Right lobe of liver (tissue), 4 donors: ENCODE measurements around the gene ZC3HAV1.

Experiments
- POLR2A ChIP-seq: fragments of 450-650 bp; IDR thresholded peaks from one replicate; pipeline ENCODE4 v1.6.1; 2017; ENCODE audit warnings: antibody characterized with exemption, mild to moderate bottlenecking
- TF ChIP-seq, protein P1 (sequence below), 4 donors: fragments of 200-600 bp in 3 of 4; fragments of 450-650 bp in 1 of 4; IDR thresholded peaks; one replicate each; pipeline versions ENCODE4 v1.5.1 to v1.8.0; 2016 to 2022; ENCODE audit warnings: antibody characterized with exemption in 4 of 4, mild to moderate bottlenecking in 2 of 4
- donor health status: DM: no; HTN: no; CAD: no.
- donor health status: DM: no; HTN: no; CAD: no.
- donor health status: DM: no; HTN: yes; CAD: no.

DNA sequence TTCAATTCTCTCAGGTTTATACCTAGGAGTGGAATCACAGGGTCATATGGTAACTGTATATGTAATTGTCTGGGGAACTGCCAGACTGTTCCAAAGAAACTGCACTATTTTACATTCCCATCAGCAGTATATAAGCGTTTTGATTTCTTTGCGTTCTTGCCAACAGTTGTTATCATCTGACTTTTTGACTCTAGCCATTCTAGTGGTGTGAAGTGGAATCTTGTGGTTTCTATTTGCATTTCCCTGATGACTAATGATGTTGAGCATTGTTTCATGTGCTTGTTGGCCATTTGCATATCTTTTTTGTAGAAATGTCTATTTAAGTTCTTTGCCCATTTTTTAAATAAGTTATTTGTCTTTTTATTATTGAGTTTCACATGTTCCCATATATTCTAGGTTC, 44.3 kb upstream of the ZC3HAV1 start:
- TF ChIP-seq, protein P1, sequence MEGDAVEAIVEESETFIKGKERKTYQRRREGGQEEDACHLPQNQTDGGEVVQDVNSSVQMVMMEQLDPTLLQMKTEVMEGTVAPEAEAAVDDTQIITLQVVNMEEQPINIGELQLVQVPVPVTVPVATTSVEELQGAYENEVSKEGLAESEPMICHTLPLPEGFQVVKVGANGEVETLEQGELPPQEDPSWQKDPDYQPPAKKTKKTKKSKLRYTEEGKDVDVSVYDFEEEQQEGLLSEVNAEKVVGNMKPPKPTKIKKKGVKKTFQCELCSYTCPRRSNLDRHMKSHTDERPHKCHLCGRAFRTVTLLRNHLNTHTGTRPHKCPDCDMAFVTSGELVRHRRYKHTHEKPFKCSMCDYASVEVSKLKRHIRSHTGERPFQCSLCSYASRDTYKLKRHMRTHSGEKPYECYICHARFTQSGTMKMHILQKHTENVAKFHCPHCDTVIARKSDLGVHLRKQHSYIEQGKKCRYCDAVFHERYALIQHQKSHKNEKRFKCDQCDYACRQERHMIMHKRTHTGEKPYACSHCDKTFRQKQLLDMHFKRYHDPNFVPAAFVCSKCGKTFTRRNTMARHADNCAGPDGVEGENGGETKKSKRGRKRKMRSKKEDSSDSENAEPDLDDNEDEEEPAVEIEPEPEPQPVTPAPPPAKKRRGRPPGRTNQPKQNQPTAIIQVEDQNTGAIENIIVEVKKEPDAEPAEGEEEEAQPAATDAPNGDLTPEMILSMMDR (IDR thresholded peaks at IDR 0.05), result no peak
- no peak for TF ChIP-seq POLR2A
